IMR-90 (cell line): Measurements from ENCODE around the gene METTL15. TPM values are rescaled to one million over a fixed set of nuclear protein-coding genes. Genes with fewer than 3 reads are reported as not detected.

Experiments used
- ATAC-seq: fragments of 200-7000 bp; cut with Tn5 transposase; 2 replicates; pipeline ENCODE4 v1.9.1; 2020; ENCODE audit warnings: low read depth, mild to moderate bottlenecking, moderate library complexity
- BruUV-seq: library from RNA; stranded (reverse); fragments of 400-500 nt; replicated peaks from 2 replicates; lab custom pipeline; 2021; lab: Mats Ljungman, UMichigan
- CTCF ChIA-PET: fragments of 300-600 bp; formaldehyde crosslinking; extraction: SDS; loops from one replicate; lab custom pipeline; 2021; ENCODE audit warnings: antibody characterized with exemption; lab: Yijun Ruan, JAX
- POLR2A ChIA-PET: fragments of 300-600 bp; sonication (Branson Sonifier 250); formaldehyde crosslinking; loops from one replicate; lab custom pipeline; 2022; ENCODE audit warnings: antibody characterized with exemption; ENCODE audit not compliant: unreplicated experiment; lab: Charles Lee
- DNase-seq: peaks from one replicate; pipeline ENCODE4 v3.0.0; 2013
- H2AFZ ChIP-seq: replicated peaks from 2 replicates; pipeline ENCODE3; 2013; ENCODE audit warnings: low read length, mild to moderate bottlenecking; ENCODE audit not compliant: poor library complexity
- H2AK5ac ChIP-seq: 2 replicates; pipeline ENCODE4 v1.6.1; 2013; ENCODE audit warnings: low read depth, low read length, inconsistent platforms
- H2AK9ac ChIP-seq: replicated peaks from 2 replicates; pipeline ENCODE3; 2013; ENCODE audit warnings: mild to moderate bottlenecking, low read depth, low read length, moderate library complexity; ENCODE audit not compliant: poor library complexity
- H2BK120ac ChIP-seq: 2 replicates; pipeline ENCODE4 v1.6.1; 2013; ENCODE audit warnings: low read depth, low read length, inconsistent platforms
- H2BK15ac ChIP-seq: 3 replicates; pipeline ENCODE4 v1.6.1; 2013; ENCODE audit warnings: low read depth, low read length, inconsistent platforms
- H2BK20ac ChIP-seq: 2 replicates; pipeline ENCODE4 v1.6.1; 2013; ENCODE audit warnings: low read depth, mild to moderate bottlenecking, inconsistent platforms, low read length, moderate library complexity
- H2BK5ac ChIP-seq: 2 replicates; pipeline ENCODE4 v1.6.1; 2013; ENCODE audit warnings: mild to moderate bottlenecking, low read depth, low read length, inconsistent platforms; ENCODE audit not compliant: poor library complexity, severe bottlenecking
- H3K14ac ChIP-seq: replicated peaks from 2 replicates; pipeline ENCODE4 v1.6.1; 2013; ENCODE audit warnings: low read depth, low read length, inconsistent platforms
- H3K18ac ChIP-seq: 2 replicates; pipeline ENCODE4 v1.6.1; 2013; ENCODE audit warnings: low read depth, low read length, control low read depth
- H3K23ac ChIP-seq: 2 replicates; pipeline ENCODE4 v1.6.1; 2013; ENCODE audit warnings: low read depth, low read length, inconsistent platforms
- H3K27ac ChIP-seq: 2 replicates; pipeline ENCODE4 v1.5.1; 2013; ENCODE audit warnings: mild to moderate bottlenecking, control low read depth, low read length; ENCODE audit not compliant: insufficient read depth
- H3K27me3 ChIP-seq: 2 replicates; pipeline ENCODE4 v1.6.1; 2013; ENCODE audit warnings: low read length; ENCODE audit not compliant: control insufficient read depth, insufficient read depth
- H3K36me3 ChIP-seq: 2 replicates; pipeline ENCODE4 v1.6.1; 2013; ENCODE audit warnings: low read length, mixed read lengths; ENCODE audit not compliant: control insufficient read depth, insufficient read depth
- H3K4ac ChIP-seq: 2 replicates; pipeline ENCODE4 v1.6.1; 2013; ENCODE audit warnings: low read depth, low read length, inconsistent platforms
- H3K4me1 ChIP-seq: 2 replicates; pipeline ENCODE4 v1.6.1; 2013; ENCODE audit warnings: low read length, mixed read lengths; ENCODE audit not compliant: control insufficient read depth, insufficient read depth
- H3K4me2 ChIP-seq: 2 replicates; pipeline ENCODE4 v1.6.1; 2013; ENCODE audit warnings: low read depth, mild to moderate bottlenecking, control low read depth, low read length, moderate library complexity
- H3K4me3 ChIP-seq: 2 replicates; pipeline ENCODE4 v1.5.1; 2013; ENCODE audit warnings: low read depth, mild to moderate bottlenecking, control low read depth, low read length, moderate library complexity; ENCODE audit not compliant: insufficient read depth
- H3K56ac ChIP-seq: 2 replicates; pipeline ENCODE4 v1.6.1; 2013; ENCODE audit warnings: low read length, inconsistent platforms; ENCODE audit not compliant: insufficient read depth; ENCODE audit errors: extremely low read depth
- H3K79me1 ChIP-seq, 2 experiments: 2 replicates each; pipeline ENCODE4 v1.6.1; 2013; ENCODE audit warnings: low read length in 2 of 2, inconsistent platforms in 1 of 2, low read depth in 1 of 2
- H3K9ac ChIP-seq: 2 replicates; pipeline ENCODE4 v1.6.1; 2013; ENCODE audit warnings: low read depth, low read length, control low read depth
- H3K9me1 ChIP-seq: 2 replicates; pipeline ENCODE4 v1.6.1; 2013; ENCODE audit warnings: low read length, inconsistent platforms; ENCODE audit not compliant: insufficient read depth
- H3K9me3 ChIP-seq: 2 replicates; pipeline ENCODE4 v1.6.1; 2013; ENCODE audit warnings: low read length; ENCODE audit not compliant: control insufficient read depth, insufficient read depth
- H4K20me1 ChIP-seq: 2 replicates; pipeline ENCODE4 v1.6.1; 2013; ENCODE audit warnings: low read length, inconsistent platforms; ENCODE audit not compliant: insufficient read depth
- H4K5ac ChIP-seq: 2 replicates; pipeline ENCODE4 v1.6.1; 2013; ENCODE audit warnings: mild to moderate bottlenecking, low read depth, low read length, control low read depth
- H4K8ac ChIP-seq, 2 experiments: 2 replicates each; pipeline ENCODE4 v1.6.1; 2013; ENCODE audit warnings: low read depth in 2 of 2, low read length in 2 of 2, control low read depth in 1 of 2, inconsistent platforms in 1 of 2
- H4K91ac ChIP-seq: 2 replicates; pipeline ENCODE4 v1.6.1; 2013; ENCODE audit warnings: low read depth, low read length, inconsistent platforms; ENCODE audit not compliant: insufficient read depth
- BHLHE40 ChIP-seq: fragments of 150-350 bp; IDR thresholded peaks from 2 replicates; pipeline ENCODE4 v1.6.1; 2016; ENCODE audit warnings: mild to moderate bottlenecking, low read depth, low read length
- CEBPB ChIP-seq: IDR thresholded peaks from 2 replicates; pipeline ENCODE4 v1.6.1; 2012; ENCODE audit warnings: low read depth, low read length, improper control_type of control experiment
- CHD1 ChIP-seq: IDR thresholded peaks from 2 replicates; pipeline ENCODE4 v1.6.1; 2012; ENCODE audit warnings: low read depth, low read length, improper control_type of control experiment
- FOS ChIP-seq: fragments of 150-350 bp; IDR thresholded peaks from 2 replicates; pipeline ENCODE4 v1.6.1; 2016; ENCODE audit warnings: low read depth, low read length
- MAFK ChIP-seq: IDR thresholded peaks from 2 replicates; pipeline ENCODE4 v1.6.1; 2012; ENCODE audit warnings: low read depth, low read length, improper control_type of control experiment
- MAZ ChIP-seq: IDR thresholded peaks from 2 replicates; pipeline ENCODE4 v1.6.1; 2012; ENCODE audit warnings: low read depth, mild to moderate bottlenecking, low read length, improper control_type of control experiment, moderate library complexity, borderline replicate concordance
- MXI1 ChIP-seq: IDR thresholded peaks from 2 replicates; pipeline ENCODE4 v1.6.1; 2012; ENCODE audit warnings: low read depth, mild to moderate bottlenecking, low read length, moderate library complexity, borderline replicate concordance
- NFE2L2 ChIP-seq: fragments of 150-350 bp; IDR thresholded peaks from 2 replicates; pipeline ENCODE4 v1.6.1; 2016; ENCODE audit warnings: low read depth, mild to moderate bottlenecking, low read length
- POLR2A ChIP-seq: IDR thresholded peaks from 2 replicates; pipeline ENCODE4 v1.6.1; 2012; ENCODE audit warnings: mild to moderate bottlenecking, low read depth, low read length
- RAD21 ChIP-seq: IDR thresholded peaks from 2 replicates; pipeline ENCODE4 v1.6.1; 2012; ENCODE audit warnings: low read length, improper control_type of control experiment
- RCOR1 ChIP-seq: IDR thresholded peaks from 2 replicates; pipeline ENCODE4 v1.6.1; 2012; ENCODE audit warnings: mild to moderate bottlenecking, low read length, improper control_type of control experiment; ENCODE audit not compliant: insufficient replicate concordance
- RFX5 ChIP-seq: IDR thresholded peaks from 2 replicates; pipeline ENCODE4 v1.8.0; 2012; ENCODE audit warnings: low read depth, mild to moderate bottlenecking, low read length, moderate library complexity
- SMC3 ChIP-seq: fragments of 150-350 bp; IDR thresholded peaks from 2 replicates; pipeline ENCODE4 v1.6.1; 2016; ENCODE audit warnings: low read depth, mild to moderate bottlenecking, antibody characterized with exemption, low read length, moderate library complexity
- dilution Hi-C: fragments of 300-500 bp; cut with HindIII; formaldehyde crosslinking; loops from one replicate; pipeline ENCODE4 v1.14.3; 2018; ENCODE audit warnings: low sequenced_read_pairs; ENCODE audit not compliant: unreplicated experiment
- in situ Hi-C: fragments of 300-500 bp; cut with MboI; formaldehyde crosslinking; loops from 3 replicates; pipeline ENCODE4 v1.14.3; 2019; ENCODE audit warnings: low sequenced_read_pairs, inconsistent platforms, mixed read lengths
- intact Hi-C: fragments of 100-400 bp; cut with micrococcal nuclease; formaldehyde crosslinking; loops from 2 replicates; pipeline ENCODE4 v1.10.0; 2022
- polyA plus RNA-seq, 3 experiments: library from polyadenylated mRNA; depleted of rRNA; stranded (reverse); fragments of >200 nt; gene quantifications; 2 replicates each; pipeline ENCODE4 v1.2.3, GENCODE V29; 2012; ENCODE audit warnings: low replicate concordance in 1 of 3
- total RNA-seq: library from RNA; depleted of rRNA; stranded (reverse); fragments of >200 nt; gene quantifications from 2 replicates; pipeline ENCODE4 v1.2.3, GENCODE V29; 2012
- TF ChIP-seq, protein P1 (sequence below): conservative IDR thresholded peaks from 2 replicates; pipeline ENCODE4 v1.5.1; 2012; ENCODE audit warnings: mild to moderate bottlenecking, low read depth, low read length, improper control_type of control experiment
- TF ChIP-seq, protein P2 (sequence below): fragments of 150-350 bp; IDR thresholded peaks from 2 replicates; pipeline ENCODE4 v1.6.1; 2017; ENCODE audit warnings: mild to moderate bottlenecking, antibody characterized with exemption, low read length, low read depth
- TF ChIP-seq, protein P3 (sequence below): fragments of 150-350 bp; IDR thresholded peaks from 2 replicates; pipeline ENCODE4 v1.6.1; 2016; ENCODE audit warnings: low read depth, mild to moderate bottlenecking, low read length, moderate library complexity, borderline replicate concordance

METTL15 gene
- total and polyA plus RNA-seq, 2 of the 4 experiments (the other 2 are of a cell fraction) = 6.5 to 30.5 TPM

GRCh38 chr11:28257761-28258160, 149.6 kb downstream of the METTL15 start:
- Histone ChIP-seq H3K27me3 (no peaks in the 10 kb centered on the region), H3K56ac (no peak overlapping the region), H2AK9ac (no peak overlapping the region), H3K4me1 (no peaks in the 10 kb centered on the region), H4K8ac (no peak overlapping the region), H3K9me1 (peaks cover 8% of the 10 kb centered on the region; the same call in 1 of the 2 replicates), H3K18ac (peak overlapping the region; percentile 5; the same call in 1 of the 2 replicates), H2BK15ac (no peak overlapping the region), H4K5ac (no peak overlapping the region; the same call in 1 of the 2 replicates), H2BK120ac (no peak overlapping the region), H2BK20ac (peak overlapping the region; percentile 26; the same call in 1 of the 2 replicates), H3K36me3 (peaks cover 2% of the 10 kb centered on the region), H2AK5ac (no peak overlapping the region), H3K14ac (no peak overlapping the region), H3K9ac (no peak overlapping the region), H3K4me2 (no peak overlapping the region), H3K79me1 (peaks cover 16 to 18% of the 10 kb centered on the region in 2 experiments), H4K20me1 (no peaks in the 10 kb centered on the region; the same call in 1 of the 2 replicates), H3K9me3 (peaks cover 4% of the 10 kb centered on the region; the same call in 1 of the 2 replicates), H3K23ac (no peak overlapping the region; the same call in 1 of the 2 replicates), H4K91ac (no peak overlapping the region; the same call in 1 of the 2 replicates), H3K4me3 (no peak overlapping the region), H3K4ac (no peak overlapping the region), H2BK5ac (no peak overlapping the region), H3K27ac (no peak overlapping the region), H2AFZ (no peak overlapping the region)
- ATAC-seq (peak; percentile 61), DNase-seq (peak; percentile 42)
- CTCF ChIA-PET = no interaction called here
- TF ChIP-seq SMC3 (no peak), CEBPB (no peak), RAD21 (no peak), FOS (no peak), BHLHE40 (no peak), CHD1 (no peak), NFE2L2 (no peak), RFX5 (no peak), RCOR1 (no peak), MXI1 (no peak), MAFK (no peak), POLR2A (no peak), MAZ (no peak)
- TF ChIP-seq, protein P1, sequence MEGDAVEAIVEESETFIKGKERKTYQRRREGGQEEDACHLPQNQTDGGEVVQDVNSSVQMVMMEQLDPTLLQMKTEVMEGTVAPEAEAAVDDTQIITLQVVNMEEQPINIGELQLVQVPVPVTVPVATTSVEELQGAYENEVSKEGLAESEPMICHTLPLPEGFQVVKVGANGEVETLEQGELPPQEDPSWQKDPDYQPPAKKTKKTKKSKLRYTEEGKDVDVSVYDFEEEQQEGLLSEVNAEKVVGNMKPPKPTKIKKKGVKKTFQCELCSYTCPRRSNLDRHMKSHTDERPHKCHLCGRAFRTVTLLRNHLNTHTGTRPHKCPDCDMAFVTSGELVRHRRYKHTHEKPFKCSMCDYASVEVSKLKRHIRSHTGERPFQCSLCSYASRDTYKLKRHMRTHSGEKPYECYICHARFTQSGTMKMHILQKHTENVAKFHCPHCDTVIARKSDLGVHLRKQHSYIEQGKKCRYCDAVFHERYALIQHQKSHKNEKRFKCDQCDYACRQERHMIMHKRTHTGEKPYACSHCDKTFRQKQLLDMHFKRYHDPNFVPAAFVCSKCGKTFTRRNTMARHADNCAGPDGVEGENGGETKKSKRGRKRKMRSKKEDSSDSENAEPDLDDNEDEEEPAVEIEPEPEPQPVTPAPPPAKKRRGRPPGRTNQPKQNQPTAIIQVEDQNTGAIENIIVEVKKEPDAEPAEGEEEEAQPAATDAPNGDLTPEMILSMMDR = no peak
- TF ChIP-seq, protein P2, sequence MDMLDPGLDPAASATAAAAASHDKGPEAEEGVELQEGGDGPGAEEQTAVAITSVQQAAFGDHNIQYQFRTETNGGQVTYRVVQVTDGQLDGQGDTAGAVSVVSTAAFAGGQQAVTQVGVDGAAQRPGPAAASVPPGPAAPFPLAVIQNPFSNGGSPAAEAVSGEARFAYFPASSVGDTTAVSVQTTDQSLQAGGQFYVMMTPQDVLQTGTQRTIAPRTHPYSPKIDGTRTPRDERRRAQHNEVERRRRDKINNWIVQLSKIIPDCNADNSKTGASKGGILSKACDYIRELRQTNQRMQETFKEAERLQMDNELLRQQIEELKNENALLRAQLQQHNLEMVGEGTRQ = no peak
- TF ChIP-seq, protein P3, sequence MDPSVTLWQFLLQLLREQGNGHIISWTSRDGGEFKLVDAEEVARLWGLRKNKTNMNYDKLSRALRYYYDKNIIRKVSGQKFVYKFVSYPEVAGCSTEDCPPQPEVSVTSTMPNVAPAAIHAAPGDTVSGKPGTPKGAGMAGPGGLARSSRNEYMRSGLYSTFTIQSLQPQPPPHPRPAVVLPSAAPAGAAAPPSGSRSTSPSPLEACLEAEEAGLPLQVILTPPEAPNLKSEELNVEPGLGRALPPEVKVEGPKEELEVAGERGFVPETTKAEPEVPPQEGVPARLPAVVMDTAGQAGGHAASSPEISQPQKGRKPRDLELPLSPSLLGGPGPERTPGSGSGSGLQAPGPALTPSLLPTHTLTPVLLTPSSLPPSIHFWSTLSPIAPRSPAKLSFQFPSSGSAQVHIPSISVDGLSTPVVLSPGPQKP = no peak
- in situ Hi-C loops = no loop called here
- dilution Hi-C loops = no loop called here
- no TSS peak for BruUV-seq
- POLR2A ChIA-PET = no interaction called here
- intact Hi-C loops = no loop called here
